ENCODE data around the gene CLK4.

CLK4 gene

DNA sequence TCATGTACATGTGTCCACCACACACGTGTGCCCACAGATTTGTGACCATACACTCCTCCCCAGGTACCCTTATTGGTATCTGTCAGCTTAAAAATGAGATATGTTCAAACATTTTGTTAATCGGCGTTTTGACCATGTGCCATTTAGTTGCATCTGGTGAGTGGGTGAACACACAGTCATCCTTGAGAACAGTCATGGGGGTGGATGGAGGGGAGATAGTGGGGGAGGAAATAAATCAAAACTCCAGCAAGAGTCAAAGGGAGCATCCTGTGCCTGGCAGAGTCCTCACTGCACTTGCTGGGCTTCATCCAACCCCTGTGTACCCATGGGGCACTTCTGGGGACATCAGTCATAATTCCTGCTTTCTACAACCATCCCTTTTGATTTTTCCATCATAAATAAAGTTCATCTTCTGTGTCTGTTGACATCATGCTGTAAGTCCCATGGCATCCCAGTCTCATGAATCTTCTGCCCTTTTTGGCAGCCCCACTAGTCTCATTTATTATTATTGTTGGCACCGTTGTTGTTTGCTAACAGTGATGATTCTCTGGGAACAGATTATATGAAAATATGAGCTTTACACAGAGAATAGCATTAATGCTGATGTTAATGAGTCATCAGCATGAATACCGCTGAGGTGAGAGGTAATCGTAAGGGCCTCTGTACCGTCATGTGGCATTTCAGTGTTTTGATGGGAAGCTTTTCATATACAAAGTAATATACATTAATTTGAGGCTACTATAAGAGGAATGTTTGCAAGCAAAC is 24.4 kb upstream of the CLK4 start:
- no peak for DNase-seq (ENCODE audit: low read depth)

DNA sequence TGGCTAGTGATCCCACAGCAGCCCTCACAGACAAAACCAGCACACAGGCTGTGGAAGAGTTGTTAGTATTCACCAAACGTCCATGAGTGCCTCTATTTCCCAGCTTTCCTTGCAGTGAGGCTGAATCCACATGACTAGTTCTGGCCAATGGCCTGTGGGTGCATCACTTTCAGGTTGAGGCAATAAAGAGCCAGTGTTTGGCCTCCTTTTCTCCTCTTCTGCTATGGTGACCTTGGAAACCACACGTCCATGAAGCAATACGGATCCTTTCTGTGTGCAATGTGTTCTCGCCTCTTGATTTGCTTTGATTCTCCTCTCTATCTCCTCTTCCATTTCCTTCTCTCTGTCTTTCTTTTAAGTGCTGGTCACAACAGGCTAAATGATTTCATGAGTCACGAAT is 23.4 kb upstream of the CLK4 start:
- TF ChIP-seq CTCF (IDR thresholded peaks at IDR 0.05; ENCODE audit: insufficient read depth, low read depth, low read length, missing control alignments) = no peak
- no peak for DNase-seq (ENCODE audit: low read depth)
- H3K4me3 ChIP-seq (ENCODE audit: low read depth, low read length) = no peak overlapping the region

More for the DNA sequence above, 24.4 kb upstream of the CLK4 start:
- H3K4me3 ChIP-seq (ENCODE audit: low read depth, low read length) = no peak overlapping the region
- no peak for TF ChIP-seq CTCF (IDR thresholded peaks at IDR 0.05; ENCODE audit: insufficient read depth, low read depth, low read length, missing control alignments)

- DNase-seq (ENCODE audit: low read depth) = no peak
Measured at GRCh38 chr5:178649580-178649979, 22.7 kb upstream of the CLK4 start.

DNA sequence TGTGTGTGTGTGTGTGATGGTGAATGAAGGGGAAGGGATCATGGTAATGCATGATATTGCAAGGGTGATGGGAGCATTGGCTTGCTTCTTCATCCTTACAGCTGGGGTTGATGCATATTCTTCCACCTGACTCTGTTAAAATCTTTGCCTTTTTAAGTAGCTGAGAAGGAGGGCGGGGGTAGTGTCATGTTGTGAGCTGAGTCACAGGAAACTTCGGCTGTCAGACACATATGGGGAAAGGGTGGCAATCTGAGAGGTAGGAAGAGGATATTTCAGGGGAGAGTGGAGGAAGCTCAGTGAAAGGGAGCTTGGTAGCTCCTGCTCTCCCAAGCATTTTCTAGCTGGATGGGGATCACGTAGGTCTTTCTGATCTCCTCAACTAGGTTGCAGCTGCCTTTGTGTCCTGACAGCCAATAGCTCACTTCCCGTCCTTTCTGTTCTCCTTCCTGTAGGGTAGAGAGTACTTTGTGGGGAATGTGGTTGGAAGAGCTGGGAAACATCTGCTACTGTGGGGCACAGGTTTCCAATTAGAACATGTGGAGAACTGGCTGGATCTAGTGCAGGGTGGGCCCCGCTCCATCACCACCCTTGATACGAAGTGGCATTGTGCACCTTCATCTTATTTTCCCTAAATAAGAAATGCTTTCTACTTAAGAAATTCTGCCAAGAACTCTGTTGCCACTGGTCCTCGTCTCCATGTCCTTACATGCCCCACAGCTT is 18.1 kb upstream of the CLK4 start:
- H3K4me3 ChIP-seq (ENCODE audit: low read depth, low read length) = no peak overlapping the region
- no peak for DNase-seq (ENCODE audit: low read depth)
- no peak for TF ChIP-seq CTCF (IDR thresholded peaks at IDR 0.05; ENCODE audit: insufficient read depth, low read depth, low read length, missing control alignments)

More at GRCh38 chr5:178649580-178649979, 22.7 kb upstream of the CLK4 start:
- TF ChIP-seq CTCF (IDR thresholded peaks at IDR 0.05; ENCODE audit: insufficient read depth, low read depth, low read length, missing control alignments) = no peak
- H3K4me3 ChIP-seq (ENCODE audit: low read depth, low read length) = no peak overlapping the region

GRCh38 chr5:178642351-178642909 is 15.6 kb upstream of the CLK4 start:
- no peak for TF ChIP-seq CTCF (IDR thresholded peaks at IDR 0.05; ENCODE audit: insufficient read depth, low read depth, low read length, missing control alignments)
- no peak for DNase-seq (ENCODE audit: low read depth)
- H3K4me3 ChIP-seq (ENCODE audit: low read depth, low read length) = no peak overlapping the region

DNA sequence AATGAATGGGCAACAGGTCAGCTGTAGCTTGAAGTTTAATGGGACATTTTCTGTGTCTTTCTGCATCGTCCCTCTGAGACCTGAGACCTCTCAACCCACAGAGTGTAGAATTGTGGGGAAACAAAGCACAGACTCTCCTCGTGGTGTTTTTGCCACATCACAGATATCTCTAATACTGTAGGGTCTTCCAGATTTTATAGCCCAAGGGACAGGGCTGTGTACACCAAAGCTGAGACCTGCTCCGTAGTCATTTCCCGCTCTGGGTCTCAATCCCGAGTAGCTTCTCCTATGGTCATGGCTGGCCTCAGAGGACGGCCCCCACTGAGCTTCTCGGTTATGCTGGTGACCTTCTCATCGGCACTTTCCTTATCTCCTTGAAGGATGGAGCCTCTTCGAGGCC is 14.9 kb upstream of the CLK4 start:
- no peak overlapping the region for H3K4me3 ChIP-seq (ENCODE audit: low read depth, low read length)
- TF ChIP-seq CTCF (IDR thresholded peaks at IDR 0.05; ENCODE audit: insufficient read depth, low read depth, low read length, missing control alignments) = no peak
- no peak for DNase-seq (ENCODE audit: low read depth)
